Type B pancreatic cell (in vitro differentiated cells): ENCODE results near the gene NPAS3. TPM values are rescaled to one million over a fixed set of nuclear protein-coding genes. Genes with fewer than 3 reads are reported as not detected.

ENCODE experiments used
- DNase-seq: peaks from one replicate; pipeline ENCODE4 v3.0.0; 2021; ENCODE audit warnings: mixed read lengths; ENCODE audit not compliant: unreplicated experiment; ENCODE audit errors: extremely low spot score
- H3K27ac Mint-ChIP-seq: 2 replicates; pipeline ENCODE4 v1.8.0; 2021; ENCODE audit warnings: mild to moderate bottlenecking, mixed read lengths
- H3K27me3 Mint-ChIP-seq: 2 replicates; pipeline ENCODE4 v1.8.0; 2021; ENCODE audit warnings: mixed read lengths
- H3K36me3 Mint-ChIP-seq: 2 replicates; pipeline ENCODE4 v1.8.0; 2021; ENCODE audit warnings: mixed read lengths
- H3K4me1 Mint-ChIP-seq: one replicate; pipeline ENCODE4 v1.8.0; 2021; ENCODE audit warnings: mixed read lengths; ENCODE audit not compliant: unreplicated experiment
- H3K4me3 Mint-ChIP-seq: 2 replicates; pipeline ENCODE4 v1.8.0; 2021; ENCODE audit warnings: mild to moderate bottlenecking, mixed read lengths
- H3K9me3 Mint-ChIP-seq: 2 replicates; pipeline ENCODE4 v1.8.0; 2021; ENCODE audit warnings: mixed read lengths
- total RNA-seq: library from RNA; stranded (reverse); gene quantifications from 2 replicates; pipeline ENCODE4 v1.2.1, GENCODE V29; 2021; ENCODE audit warnings: low replicate concordance
- TF ChIP-seq, protein P1 (sequence below): fragments of 200-600 bp; sonication (generic); conservative IDR thresholded peaks from 2 replicates; pipeline ENCODE4 v1.5.0; 2021; ENCODE audit warnings: antibody characterized with exemption, mild to moderate bottlenecking

NPAS3 gene
- total RNA-seq, 1 donor from 2014 or later, result 8.7 TPM

GRCh38 chr14:33711194-33711593 is 772.5 kb downstream of the NPAS3 start:
- H3K9me3 Mint-ChIP-seq, result peaks cover 5% of the 10 kb centered on the region
- H3K27ac Mint-ChIP-seq, result no peak overlapping the region

DNA sequence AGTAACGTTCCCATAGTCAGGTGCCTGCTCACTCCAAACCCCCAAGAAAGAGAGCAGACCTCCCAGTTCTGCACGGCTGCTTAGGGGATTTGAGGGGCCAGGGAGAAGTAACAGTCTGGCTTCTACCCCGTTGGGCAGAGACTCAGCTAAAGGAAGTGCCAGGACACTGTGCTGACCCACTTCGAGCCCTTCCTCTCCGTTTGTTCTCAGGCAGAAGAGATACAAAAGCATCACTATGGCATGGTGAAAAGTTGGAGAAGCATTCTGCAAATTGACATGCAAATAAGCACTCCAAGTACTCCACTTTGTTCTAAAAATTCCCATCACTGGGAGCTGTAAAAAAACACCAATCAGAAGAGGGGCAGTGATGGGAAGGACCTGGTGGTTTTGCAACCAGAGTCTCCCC is 773.1 kb downstream of the NPAS3 start:
- Mint-ChIP-seq H3K36me3 (peaks cover 4% of the 10 kb centered on the region), H3K9me3 (peaks cover 7% of the 10 kb centered on the region), H3K27me3 (peaks cover 64% of the 10 kb centered on the region), H3K4me3 (no peak overlapping the region), H3K27ac (no peak overlapping the region), H3K4me1 (peaks cover 8% of the 10 kb centered on the region)
- no peak for DNase-seq
- TF ChIP-seq, protein P1, sequence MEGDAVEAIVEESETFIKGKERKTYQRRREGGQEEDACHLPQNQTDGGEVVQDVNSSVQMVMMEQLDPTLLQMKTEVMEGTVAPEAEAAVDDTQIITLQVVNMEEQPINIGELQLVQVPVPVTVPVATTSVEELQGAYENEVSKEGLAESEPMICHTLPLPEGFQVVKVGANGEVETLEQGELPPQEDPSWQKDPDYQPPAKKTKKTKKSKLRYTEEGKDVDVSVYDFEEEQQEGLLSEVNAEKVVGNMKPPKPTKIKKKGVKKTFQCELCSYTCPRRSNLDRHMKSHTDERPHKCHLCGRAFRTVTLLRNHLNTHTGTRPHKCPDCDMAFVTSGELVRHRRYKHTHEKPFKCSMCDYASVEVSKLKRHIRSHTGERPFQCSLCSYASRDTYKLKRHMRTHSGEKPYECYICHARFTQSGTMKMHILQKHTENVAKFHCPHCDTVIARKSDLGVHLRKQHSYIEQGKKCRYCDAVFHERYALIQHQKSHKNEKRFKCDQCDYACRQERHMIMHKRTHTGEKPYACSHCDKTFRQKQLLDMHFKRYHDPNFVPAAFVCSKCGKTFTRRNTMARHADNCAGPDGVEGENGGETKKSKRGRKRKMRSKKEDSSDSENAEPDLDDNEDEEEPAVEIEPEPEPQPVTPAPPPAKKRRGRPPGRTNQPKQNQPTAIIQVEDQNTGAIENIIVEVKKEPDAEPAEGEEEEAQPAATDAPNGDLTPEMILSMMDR, result no peak

More at GRCh38 chr14:33711194-33711593, 772.5 kb downstream of the NPAS3 start:
- H3K36me3 Mint-ChIP-seq, result peaks cover 4% of the 10 kb centered on the region
- no peak overlapping the region for H3K4me3 Mint-ChIP-seq
- DNase-seq, result no peak
- H3K27me3 Mint-ChIP-seq, result peaks cover 62% of the 10 kb centered on the region
- peaks cover 8% of the 10 kb centered on the region for H3K4me1 Mint-ChIP-seq
- TF ChIP-seq, protein P1, result no peak

DNA sequence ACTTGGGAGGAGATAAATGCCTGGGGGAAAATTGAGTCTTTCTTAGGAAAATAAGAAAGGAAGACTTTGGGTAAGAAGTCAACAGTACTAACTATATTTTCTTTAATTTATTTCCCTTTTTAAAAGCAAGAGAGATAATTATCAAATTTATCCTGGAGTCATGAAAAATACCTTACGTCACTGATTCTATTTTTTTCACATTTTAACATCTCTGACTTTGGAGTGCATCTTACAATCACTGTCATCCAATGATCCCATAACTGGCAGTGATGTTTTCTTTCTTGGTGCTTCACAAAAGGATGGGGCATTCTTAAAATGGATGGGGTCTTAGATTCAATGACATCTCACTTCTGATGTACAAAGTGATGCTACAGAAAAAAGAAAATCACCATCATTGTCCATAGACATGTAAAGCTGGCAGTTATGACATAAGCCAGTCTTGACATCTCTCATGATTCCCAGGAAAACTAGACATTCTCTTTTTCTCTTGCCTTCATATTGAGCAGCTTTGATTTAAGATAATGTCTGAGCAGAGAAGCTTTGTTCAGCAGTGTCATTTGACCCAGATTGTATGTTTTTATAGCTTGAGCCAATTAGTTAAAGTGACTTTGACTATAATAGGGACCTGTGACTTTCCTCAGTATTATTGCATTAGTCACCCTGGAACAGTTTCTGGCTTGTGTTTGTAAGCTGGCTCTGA is 776.0 kb downstream of the NPAS3 start:
- Mint-ChIP-seq H3K4me1 (no peaks in the 10 kb centered on the region), H3K36me3 (no peaks in the 10 kb centered on the region), H3K4me3 (no peak overlapping the region), H3K9me3 (peaks cover 7% of the 10 kb centered on the region), H3K27me3 (peaks cover 53% of the 10 kb centered on the region), H3K27ac (no peak overlapping the region)
- DNase-seq, result no peak
- TF ChIP-seq, protein P1, result no peak

- H3K27me3 Mint-ChIP-seq, result peaks cover 50% of the 10 kb centered on the region
- H3K27ac Mint-ChIP-seq, result no peak overlapping the region
- peaks cover 7% of the 10 kb centered on the region for H3K9me3 Mint-ChIP-seq
- no peak for DNase-seq
- no peaks in the 10 kb centered on the region for H3K36me3 Mint-ChIP-seq
- H3K4me1 Mint-ChIP-seq, result no peaks in the 10 kb centered on the region
- TF ChIP-seq, protein P1, result no peak
- H3K4me3 Mint-ChIP-seq, result no peak overlapping the region
Measured at GRCh38 chr14:33715227-33715528, 776.5 kb downstream of the NPAS3 start.

GRCh38 chr14:33716921-33717320 is 778.2 kb downstream of the NPAS3 start:
- Mint-ChIP-seq H3K9me3 (peaks cover 7% of the 10 kb centered on the region), H3K27ac (no peak overlapping the region), H3K36me3 (no peaks in the 10 kb centered on the region), H3K27me3 (peaks cover 43% of the 10 kb centered on the region), H3K4me1 (no peaks in the 10 kb centered on the region), H3K4me3 (no peak overlapping the region)
- DNase-seq, result no peak
- TF ChIP-seq, protein P1, result no peak

- peaks cover 36% of the 10 kb centered on the region for H3K27me3 Mint-ChIP-seq
- DNase-seq, result no peak
- H3K27ac Mint-ChIP-seq, result no peak overlapping the region
- peaks cover 7% of the 10 kb centered on the region for H3K9me3 Mint-ChIP-seq
- no peak overlapping the region for H3K4me3 Mint-ChIP-seq
- no peaks in the 10 kb centered on the region for H3K36me3 Mint-ChIP-seq
- H3K4me1 Mint-ChIP-seq, result no peaks in the 10 kb centered on the region
- TF ChIP-seq, protein P1, result no peak
Measured at GRCh38 chr14:33717866-33718265, 779.2 kb downstream of the NPAS3 start.
